Right lobe of liver (tissue), 4 donors: Measurements from ENCODE around the gene TM9SF4.

Source experiments
- POLR2A ChIP-seq: fragments of 450-650 bp; IDR thresholded peaks from one replicate; pipeline ENCODE4 v1.6.1; 2017; ENCODE audit warnings: antibody characterized with exemption, mild to moderate bottlenecking
- TF ChIP-seq, protein P1 (sequence below), 4 donors: fragments of 200-600 bp in 3 of 4; fragments of 450-650 bp in 1 of 4; IDR thresholded peaks; one replicate each; pipeline versions ENCODE4 v1.5.1 to v1.8.0; 2016 to 2022; ENCODE audit warnings: antibody characterized with exemption in 4 of 4, mild to moderate bottlenecking in 2 of 4
- donor health status: DM: no; HTN: no; CAD: no.
- donor health status: DM: no; HTN: no; CAD: no.
- donor health status: DM: no; HTN: yes; CAD: no.

GRCh38 chr20:32144898-32145662 lies 35.6 kb downstream of the TM9SF4 start:
- TF ChIP-seq, protein P1, sequence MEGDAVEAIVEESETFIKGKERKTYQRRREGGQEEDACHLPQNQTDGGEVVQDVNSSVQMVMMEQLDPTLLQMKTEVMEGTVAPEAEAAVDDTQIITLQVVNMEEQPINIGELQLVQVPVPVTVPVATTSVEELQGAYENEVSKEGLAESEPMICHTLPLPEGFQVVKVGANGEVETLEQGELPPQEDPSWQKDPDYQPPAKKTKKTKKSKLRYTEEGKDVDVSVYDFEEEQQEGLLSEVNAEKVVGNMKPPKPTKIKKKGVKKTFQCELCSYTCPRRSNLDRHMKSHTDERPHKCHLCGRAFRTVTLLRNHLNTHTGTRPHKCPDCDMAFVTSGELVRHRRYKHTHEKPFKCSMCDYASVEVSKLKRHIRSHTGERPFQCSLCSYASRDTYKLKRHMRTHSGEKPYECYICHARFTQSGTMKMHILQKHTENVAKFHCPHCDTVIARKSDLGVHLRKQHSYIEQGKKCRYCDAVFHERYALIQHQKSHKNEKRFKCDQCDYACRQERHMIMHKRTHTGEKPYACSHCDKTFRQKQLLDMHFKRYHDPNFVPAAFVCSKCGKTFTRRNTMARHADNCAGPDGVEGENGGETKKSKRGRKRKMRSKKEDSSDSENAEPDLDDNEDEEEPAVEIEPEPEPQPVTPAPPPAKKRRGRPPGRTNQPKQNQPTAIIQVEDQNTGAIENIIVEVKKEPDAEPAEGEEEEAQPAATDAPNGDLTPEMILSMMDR (IDR thresholded peaks at IDR 0.05) = no peak
- no peak for TF ChIP-seq POLR2A
